Thoracic aorta (tissue), 2 donors: Measurements from ENCODE around the gene STK16. TPM values are rescaled to one million over a fixed set of nuclear protein-coding genes. Genes with fewer than 3 reads are reported as not detected.

Experiments
- ATAC-seq: fragments of 150-250 bp; one replicate; pipeline ENCODE4 v1.8.0; 2017; ENCODE audit warnings: low read depth; ENCODE audit not compliant: insufficient number of reproducible peaks, low FRiP score
- DNase-seq: peaks from one replicate; pipeline ENCODE4 v3.0.0-alpha.2; 2020; ENCODE audit warnings: low spot score
- H3K27ac ChIP-seq, 2 donors: fragments of 200-600 bp; sonication (generic); 1 replicate in 1 of 2; 2 replicates in 1 of 2; pipeline ENCODE4 v1.5.1; 2016; ENCODE audit warnings: mild to moderate bottlenecking in 2 of 2, moderate library complexity in 2 of 2
- H3K27me3 ChIP-seq: fragments of 200-600 bp; sonication (generic); replicated peaks from 2 replicates; pipeline ENCODE4 v1.6.0; 2016; ENCODE audit warnings: mild to moderate bottlenecking; ENCODE audit not compliant: insufficient read depth
- H3K36me3 ChIP-seq: fragments of 200-600 bp; sonication (generic); one replicate; pipeline ENCODE4 v1.5.1; 2016
- H3K4me1 ChIP-seq, 2 donors: fragments of 200-600 bp; sonication (generic); 1 replicate in 1 of 2; 2 replicates in 1 of 2; pipeline versions ENCODE4 v1.5.1 to v1.6.0; 2016; ENCODE audit warnings: low read depth in 2 of 2, mild to moderate bottlenecking in 1 of 2; ENCODE audit not compliant: control insufficient read depth in 1 of 2
- H3K4me3 ChIP-seq: fragments of 200-600 bp; sonication (generic); 2 replicates; pipeline ENCODE4 v1.5.1; 2016; ENCODE audit warnings: mild to moderate bottlenecking
- H3K9me3 ChIP-seq: fragments of 200-600 bp; sonication (generic); 2 replicates; pipeline ENCODE4 v1.5.1; 2016
- CTCF ChIP-seq: fragments of 200-600 bp; sonication (generic); IDR thresholded peaks from one replicate; pipeline ENCODE4 v1.5.1; 2019; ENCODE audit warnings: antibody characterized with exemption
- total RNA-seq, 2 donors: library from RNA; depleted of rRNA; stranded (reverse); fragments of >200 nt; gene quantifications; one replicate each; pipeline versions ENCODE4 v1.1.0 to v1.2.3, GENCODE V29; 2016

The STK16 gene
- total RNA-seq, 2 donors from 2014 or later, result 10.7 to 11.7 TPM

- Histone ChIP-seq H3K4me3 (peak overlapping the region; percentile 91), H3K9me3 (no peaks in the 10 kb centered on the region), H3K36me3 (peaks cover 11% of the 10 kb centered on the region), H3K4me1 (peaks cover 15 to 25% of the 10 kb centered on the region in 2 donors), H3K27ac (peak overlapping the region; percentile 85 to 93), H3K27me3 (no peaks in the 10 kb centered on the region)
- ATAC-seq, result no peak
- DNase-seq, result no peak
- no peak for TF ChIP-seq CTCF
These were observed 37.2 kb upstream of the STK16 start for GRCh38 chr2:219207884-219208740.

GRCh38 chr2:219209236-219210195, 35.8 kb upstream of the STK16 start:
- no peaks in the 10 kb centered on the region for H3K9me3 ChIP-seq
- H3K36me3 ChIP-seq, result peaks cover 21% of the 10 kb centered on the region
- H3K27ac ChIP-seq, result no peak overlapping the region
- ATAC-seq, result no peak
- no peak overlapping the region for H3K4me3 ChIP-seq
- peaks cover 15 to 25% of the 10 kb centered on the region in 2 donors for H3K4me1 ChIP-seq
- no peaks in the 10 kb centered on the region for H3K27me3 ChIP-seq
- no peak for TF ChIP-seq CTCF
- DNase-seq, result no peak

GRCh38 chr2:219210196-219210885, 34.9 kb upstream of the STK16 start:
- no peaks in the 10 kb centered on the region for H3K9me3 ChIP-seq
- peaks cover 15 to 25% of the 10 kb centered on the region in 2 donors for H3K4me1 ChIP-seq
- no peak overlapping the region for H3K4me3 ChIP-seq
- ATAC-seq (no peak), DNase-seq (no peak)
- TF ChIP-seq CTCF, result no peak
- no peaks in the 10 kb centered on the region for H3K27me3 ChIP-seq
- no peak overlapping the region for H3K27ac ChIP-seq
- H3K36me3 ChIP-seq, result peaks cover 25% of the 10 kb centered on the region

- DNase-seq (no peak), ATAC-seq (no peak)
- Histone ChIP-seq H3K27me3 (no peaks in the 10 kb centered on the region), H3K27ac (no peak overlapping the region), H3K4me1 (peaks cover 13 to 22% of the 10 kb centered on the region in 2 donors), H3K4me3 (no peak overlapping the region), H3K36me3 (peaks cover 25% of the 10 kb centered on the region), H3K9me3 (no peaks in the 10 kb centered on the region)
- no peak for TF ChIP-seq CTCF
These were observed 34.4 kb upstream of the STK16 start for GRCh38 chr2:219210886-219211362.
